Measurements from ENCODE around the gene CROT. TPM values are rescaled to one million over a fixed set of nuclear protein-coding genes. Genes with fewer than 3 reads are reported as not detected.

Gene CROT
- total RNA-seq, 2 donors from 2014 or later: 17.0 to 35.0 TPM

GRCh38 chr7:87435546-87435945 is 90.1 kb downstream of the CROT start:
- no peak overlapping the region for H3K27ac ChIP-seq
- intact Hi-C loops (cut with DNase I): no loop called here
- no peak overlapping the region for H3K4me3 ChIP-seq
- TF ChIP-seq POLR2AphosphoS5 (IDR thresholded peaks at IDR 0.05) (no peak), CTCF (IDR thresholded peaks at IDR 0.05) (no peak), POLR2A (IDR thresholded peaks at IDR 0.05) (no peak)
- H3K36me3 ChIP-seq: no peaks in the 10 kb centered on the region
- H3K4me1 ChIP-seq (replicated peaks): no peaks in the 10 kb centered on the region
- no peak for DNase-seq (ENCODE audit: low spot score)
- no peaks in the 10 kb centered on the region for H3K9me3 ChIP-seq
- no peaks in the 10 kb centered on the region for H3K27me3 ChIP-seq (replicated peaks; ENCODE audit: insufficient read depth)

GRCh38 chr7:87445897-87446296 is 100.4 kb downstream of the CROT start:
- H3K4me1 ChIP-seq (replicated peaks): no peaks in the 10 kb centered on the region
- no peak overlapping the region for H3K27ac ChIP-seq
- TF ChIP-seq POLR2AphosphoS5 (IDR thresholded peaks at IDR 0.05) (no peak), POLR2A (IDR thresholded peaks at IDR 0.05) (no peak), CTCF (IDR thresholded peaks at IDR 0.05) (no peak)
- no peaks in the 10 kb centered on the region for H3K36me3 ChIP-seq
- DNase-seq (ENCODE audit: low spot score): no peak
- WGBS: 69% methylated on average over 4 of the region's 4 CpGs
- intact Hi-C loops (cut with DNase I): no loop called here
- no peaks in the 10 kb centered on the region for H3K27me3 ChIP-seq (replicated peaks; ENCODE audit: insufficient read depth)
- H3K9me3 ChIP-seq: no peaks in the 10 kb centered on the region
- no peak overlapping the region for H3K4me3 ChIP-seq

- no peak overlapping the region for H3K27ac ChIP-seq
Observed at GRCh38 chr7:87447116-87447635, 101.7 kb downstream of the CROT start.

GRCh38 chr7:87448388-87448787 is 102.9 kb downstream of the CROT start:
- 75% methylated on average over 7 of the region's 7 CpGs for WGBS
- Histone ChIP-seq H3K4me3 (no peak overlapping the region), H3K27ac (no peak overlapping the region), H3K4me1 (replicated peaks) (no peaks in the 10 kb centered on the region), H3K27me3 (replicated peaks; ENCODE audit: insufficient read depth) (no peaks in the 10 kb centered on the region), H3K9me3 (no peaks in the 10 kb centered on the region), H3K36me3 (no peaks in the 10 kb centered on the region)
- intact Hi-C loops (cut with DNase I): no loop called here
- DNase-seq (ENCODE audit: low spot score): no peak
- TF ChIP-seq CTCF (IDR thresholded peaks at IDR 0.05) (no peak), POLR2AphosphoS5 (IDR thresholded peaks at IDR 0.05) (no peak), POLR2A (IDR thresholded peaks at IDR 0.05) (no peak)

More at GRCh38 chr7:87447116-87447635, 101.7 kb downstream of the CROT start:
- no peak overlapping the region for H3K4me3 ChIP-seq
- no peaks in the 10 kb centered on the region for H3K36me3 ChIP-seq
- DNase-seq (ENCODE audit: low spot score): no peak
- no peaks in the 10 kb centered on the region for H3K4me1 ChIP-seq (replicated peaks)
- no peaks in the 10 kb centered on the region for H3K9me3 ChIP-seq
- TF ChIP-seq POLR2AphosphoS5 (IDR thresholded peaks at IDR 0.05): no peak
- WGBS: 81% methylated on average over 4 of the region's 4 CpGs
- intact Hi-C loops (cut with DNase I): no loop called here
- H3K27me3 ChIP-seq (replicated peaks; ENCODE audit: insufficient read depth): no peaks in the 10 kb centered on the region

Small RNA genes lying within 50 kb of the gene (small RNA-seq; reads per million reads assigned to genes)
- gene RF02195 (0 reads per million in 2 donors), gene RF02196 (0 reads per million in 2 donors)

Other genes starting within 250 kb of the CROT start
- 100 to 1,000 TPM in 1 of 2 donors, 10 to 100 TPM in 1; 30.7 to 100 TPM for gene DMTF1, start 193.2 kb upstream of the CROT start, total RNA-seq
- gene TMEM243, start 125.9 kb upstream of the CROT start, total RNA-seq: 10 to 100 TPM; 23.3 to 39.7 TPM
- 1 to 10 TPM in 1 of 2 donors, under 1 TPM in 1; 0.05 to 1.1 TPM for gene ABCB4, start 130.0 kb downstream of the CROT start, total RNA-seq